HG02763 (cell line): ENCODE data around the gene STOM.
"Not testable (repeated sequence)": the region's sequence is repeated elsewhere in the genome, so short reads cannot be mapped to it uniquely, and the experiment has no call there.

Experiments used
- ATAC-seq: cut with Tn5 transposase; IDR thresholded peaks from one replicate; pipeline ENCODE4 v1.9.1; 2021; ENCODE audit warnings: mild to moderate bottlenecking, moderate library complexity; ENCODE audit not compliant: unreplicated experiment

The STOM gene, protein sequence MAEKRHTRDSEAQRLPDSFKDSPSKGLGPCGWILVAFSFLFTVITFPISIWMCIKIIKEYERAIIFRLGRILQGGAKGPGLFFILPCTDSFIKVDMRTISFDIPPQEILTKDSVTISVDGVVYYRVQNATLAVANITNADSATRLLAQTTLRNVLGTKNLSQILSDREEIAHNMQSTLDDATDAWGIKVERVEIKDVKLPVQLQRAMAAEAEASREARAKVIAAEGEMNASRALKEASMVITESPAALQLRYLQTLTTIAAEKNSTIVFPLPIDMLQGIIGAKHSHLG

DNA sequence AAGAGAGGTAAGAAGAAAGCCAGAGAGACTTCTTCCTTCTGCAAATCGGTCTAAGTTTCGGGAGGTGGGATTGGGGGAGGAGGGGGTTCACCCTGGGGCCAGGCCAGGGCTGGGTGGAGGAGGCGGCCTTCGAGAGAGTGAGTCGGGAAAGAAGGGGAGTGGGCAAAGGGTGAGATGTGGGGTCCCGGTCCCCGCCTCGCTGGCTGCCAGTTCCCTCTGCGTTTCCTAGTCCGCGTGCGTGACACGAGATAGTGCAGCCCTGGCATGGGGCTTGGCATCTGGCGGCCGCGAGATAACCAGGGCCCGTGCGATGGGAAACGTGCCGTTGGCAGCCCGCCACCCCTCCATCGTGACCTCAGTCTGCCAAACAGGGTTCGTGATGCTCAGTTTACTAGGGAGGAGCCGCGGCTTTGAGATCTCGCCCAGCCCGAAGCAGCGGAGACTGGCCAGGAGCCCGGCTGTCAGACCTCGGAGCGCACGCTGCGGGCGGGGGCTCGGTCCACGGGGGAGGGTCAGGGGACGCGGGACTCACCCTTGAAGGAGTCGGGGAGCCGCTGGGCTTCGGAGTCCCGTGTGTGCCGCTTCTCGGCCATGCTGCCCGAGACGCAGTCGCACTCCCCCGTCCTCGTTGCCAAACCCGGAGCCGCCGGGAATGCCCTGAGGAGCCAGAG lies at the start of gene STOM:
Gene STOM (minus strand): TSS at position 656 of the 671 bp plus-strand sequence. CDS start 63 bp downstream, at position 593.
- peak; percentile 51 for ATAC-seq

GRCh38 chr9:121411993-121412392 lies 41.9 kb upstream of the STOM start:
- no peak for ATAC-seq

DNA sequence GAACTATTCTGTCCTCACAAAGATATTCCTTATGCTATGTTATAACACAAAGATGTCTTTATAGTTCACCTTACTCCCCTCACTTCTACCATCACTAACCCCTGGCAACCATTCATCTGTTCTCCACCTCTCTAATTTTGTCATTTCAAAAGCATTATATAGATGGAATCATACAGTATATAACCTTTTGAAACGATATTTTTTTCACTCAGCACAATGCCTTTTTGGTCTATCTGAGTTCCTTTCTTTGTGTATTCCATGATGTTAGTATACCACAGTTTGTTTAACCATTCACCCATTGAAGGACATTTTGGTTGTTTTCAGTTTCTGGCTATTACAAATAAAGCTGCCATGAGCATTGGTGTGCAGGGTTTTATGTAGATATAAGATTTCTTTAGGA lies 35.8 kb upstream of the STOM start:
- ATAC-seq = no peak

GRCh38 chr9:121404906-121405305 lies 34.9 kb upstream of the STOM start:
- no peak for ATAC-seq

DNA sequence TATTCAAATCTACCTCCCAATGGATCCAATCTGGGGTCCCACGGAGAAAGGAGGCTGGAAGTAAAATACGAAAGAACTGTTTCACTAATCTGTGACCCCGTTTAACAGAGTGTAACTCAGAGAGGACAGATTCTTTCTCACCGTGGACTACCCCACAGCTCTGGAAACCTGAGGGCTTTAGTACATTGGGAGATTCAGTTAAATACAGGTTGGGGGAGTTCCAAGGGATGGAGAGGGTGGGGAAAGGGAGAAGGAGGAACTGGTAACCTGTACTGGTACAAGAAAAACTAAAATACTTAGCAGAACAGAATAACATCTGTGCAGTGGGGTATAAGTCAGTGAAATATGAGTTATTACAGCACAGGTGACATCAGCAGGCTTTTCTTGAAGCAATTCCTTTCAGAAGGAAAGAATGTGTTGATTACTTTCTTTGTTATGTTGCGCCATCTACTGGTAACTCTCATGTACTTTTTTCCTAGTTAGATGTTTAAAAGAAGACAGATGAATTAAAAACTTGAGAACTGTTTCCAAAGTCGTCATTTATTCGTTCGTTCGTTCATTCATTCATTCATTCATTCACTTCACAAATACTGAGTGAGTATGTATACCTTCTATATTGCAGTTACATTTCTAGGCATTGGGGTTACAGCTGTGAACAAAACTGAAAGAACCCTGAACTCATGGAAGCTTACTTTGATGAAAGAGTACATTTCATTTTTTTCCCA lies 30.0 kb upstream of the STOM start:
- ATAC-seq = no peak

DNA sequence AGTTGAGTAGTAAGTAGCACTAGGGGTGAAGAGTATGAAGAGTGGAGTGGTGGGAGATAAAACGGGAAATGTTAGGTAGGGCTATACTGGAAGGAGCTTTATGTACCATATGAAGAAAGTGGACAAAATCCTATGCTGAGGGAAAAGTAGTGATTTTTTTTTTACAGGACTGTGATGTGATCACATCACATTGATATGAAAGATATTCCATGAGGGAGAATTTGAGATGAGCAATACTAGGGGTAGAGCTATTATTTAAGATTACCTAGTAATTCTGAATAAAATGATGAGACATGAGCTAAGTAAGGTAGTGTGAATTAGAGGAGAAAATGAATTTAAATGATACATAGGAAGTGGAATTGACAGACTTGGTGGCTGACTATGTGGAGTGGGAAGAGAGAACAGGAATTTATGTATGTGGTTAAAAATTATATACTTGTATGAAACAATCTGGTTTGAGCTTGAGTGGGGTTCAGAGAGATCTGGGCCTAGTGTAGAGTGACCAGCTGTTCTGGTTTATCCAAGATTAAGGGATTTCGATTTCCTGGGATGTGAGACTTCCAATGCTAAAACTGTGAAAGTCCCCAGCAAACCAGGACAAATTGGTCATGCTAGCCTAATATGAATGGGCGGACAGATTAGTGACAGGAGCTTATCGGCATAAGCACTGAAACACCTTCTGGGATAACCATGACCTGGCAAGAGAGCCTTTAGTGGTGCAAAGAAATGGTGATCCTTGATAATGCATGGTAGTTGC lies 29.3 kb upstream of the STOM start:
- no peak for ATAC-seq

DNA sequence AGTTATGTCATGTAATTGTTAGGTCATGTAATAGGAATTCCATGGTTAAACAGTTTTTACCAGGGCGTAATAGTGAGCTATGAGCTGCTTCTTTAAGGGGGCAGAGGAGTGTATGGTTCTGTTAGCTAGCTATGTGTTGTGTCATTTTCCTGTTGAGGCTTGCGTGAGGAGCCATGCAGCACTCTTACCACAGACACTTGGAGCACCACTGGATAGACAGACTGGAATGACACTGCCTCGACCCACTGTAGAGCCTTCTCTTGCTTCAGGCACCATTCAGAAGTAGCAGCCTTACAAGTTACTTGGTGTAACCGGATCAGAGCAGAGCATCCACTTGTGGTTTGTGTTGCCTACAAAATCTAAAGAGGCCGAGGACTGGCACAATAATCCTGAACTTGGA lies 28.3 kb upstream of the STOM start:
- no peak for ATAC-seq

DNA sequence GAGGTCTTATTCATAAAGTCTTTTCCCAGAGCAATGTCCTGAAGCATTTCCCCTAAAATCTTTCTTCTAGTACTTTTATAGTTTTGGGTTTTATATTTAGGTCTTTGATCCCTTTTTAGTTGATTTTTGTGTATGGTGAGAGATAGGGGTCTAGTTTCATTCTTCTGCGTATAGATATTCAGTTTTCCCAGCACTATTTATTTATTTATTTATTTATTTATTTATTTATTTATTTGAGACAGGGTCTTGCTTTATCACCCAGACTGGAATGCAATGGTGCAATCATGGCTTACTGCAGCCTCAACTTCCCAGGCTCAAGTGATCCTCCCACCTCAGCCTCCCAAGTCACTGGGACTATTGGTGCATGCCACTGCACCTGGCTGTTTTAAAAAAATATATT lies 27.2 kb upstream of the STOM start:
- not testable (repeated sequence) for ATAC-seq

DNA sequence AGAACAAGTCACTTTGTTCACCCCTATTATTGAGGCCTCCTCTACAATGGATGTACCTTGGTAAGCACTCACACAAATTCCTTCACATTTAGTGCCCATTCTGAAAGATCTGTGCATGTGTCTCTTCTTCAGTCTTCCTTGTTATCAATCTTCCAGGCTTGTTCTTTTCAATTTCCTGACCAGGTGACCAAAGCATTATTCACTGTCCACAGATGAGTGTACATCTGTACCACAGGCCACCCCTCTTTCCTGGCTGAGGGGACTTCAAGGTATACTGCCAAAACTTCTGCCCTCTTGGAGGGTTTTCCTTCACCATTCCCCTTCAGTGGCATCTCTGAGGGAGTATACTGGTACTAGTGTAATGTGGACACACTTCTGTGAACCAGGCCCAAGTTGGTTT lies 25.5 kb upstream of the STOM start:
- no peak for ATAC-seq

DNA sequence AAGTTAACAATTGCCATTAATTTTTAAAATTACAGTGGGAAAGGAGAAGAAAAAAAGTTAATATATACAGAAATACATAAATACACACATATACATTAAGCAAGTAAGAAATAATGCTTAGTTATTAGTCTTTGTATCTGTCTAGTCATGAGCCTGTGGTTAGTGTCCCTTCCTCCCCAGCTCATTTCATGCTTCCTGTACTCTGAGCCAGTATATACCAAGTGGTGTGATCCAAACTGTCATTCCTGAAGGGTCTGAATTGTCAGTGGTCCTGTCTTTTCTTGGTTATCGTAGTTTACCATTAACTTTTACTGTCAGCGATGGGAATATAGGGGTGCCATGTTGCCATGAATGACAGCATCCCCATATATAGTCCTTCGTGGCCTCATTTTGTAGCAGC lies 24.2 kb upstream of the STOM start:
- ATAC-seq = no peak

DNA sequence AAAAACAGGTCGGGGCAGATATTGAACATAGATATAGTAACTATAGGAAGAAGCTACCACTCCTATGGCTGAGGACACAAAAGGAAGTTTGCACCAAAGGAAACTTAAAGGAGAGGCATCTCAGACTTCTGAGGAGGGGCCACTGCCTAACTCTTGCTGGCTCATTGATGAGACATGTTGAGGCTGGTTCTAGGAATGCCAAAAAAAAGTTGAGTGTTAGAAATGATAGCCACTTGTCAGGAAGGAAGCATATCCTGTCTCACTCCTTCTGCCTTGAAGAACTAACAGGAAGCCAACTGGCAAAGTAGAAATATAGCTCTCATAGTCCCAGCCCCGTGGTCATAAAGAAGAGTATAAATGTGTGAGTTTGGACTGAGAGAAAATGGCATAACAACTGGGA lies 23.3 kb upstream of the STOM start:
- no peak for ATAC-seq

DNA sequence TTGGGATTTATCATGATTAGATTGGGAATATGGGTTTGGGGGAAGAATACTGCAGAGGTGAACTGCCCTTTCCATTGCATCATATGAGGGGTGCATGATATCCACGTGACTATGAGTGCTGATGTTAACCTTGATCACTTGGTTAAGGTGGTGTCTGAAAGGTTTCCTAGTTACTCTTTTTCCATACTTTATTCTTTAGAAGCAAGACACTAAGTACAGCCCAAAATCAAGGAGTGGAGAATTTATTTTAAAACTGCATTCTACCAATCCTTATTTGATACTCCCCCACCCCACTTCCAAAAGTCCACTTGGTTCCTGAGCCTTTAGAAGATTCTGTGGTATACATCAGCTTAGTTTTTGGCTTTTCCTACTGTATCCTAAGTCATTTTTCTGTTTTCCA lies 20.3 kb upstream of the STOM start:
- no peak for ATAC-seq

- ATAC-seq = no peak
These were observed 18.3 kb upstream of the STOM start for GRCh38 chr9:121388140-121388905.

- no peak for ATAC-seq
These were observed 16.6 kb upstream of the STOM start for GRCh38 chr9:121386442-121387175.

GRCh38 chr9:121383715-121384114 lies 13.7 kb upstream of the STOM start:
- no peak for ATAC-seq

GRCh38 chr9:121380846-121381245 lies 10.8 kb upstream of the STOM start:
- no peak for ATAC-seq

- no peak for ATAC-seq
These were observed 6.3 kb upstream of the STOM start for GRCh38 chr9:121376214-121376830.

DNA sequence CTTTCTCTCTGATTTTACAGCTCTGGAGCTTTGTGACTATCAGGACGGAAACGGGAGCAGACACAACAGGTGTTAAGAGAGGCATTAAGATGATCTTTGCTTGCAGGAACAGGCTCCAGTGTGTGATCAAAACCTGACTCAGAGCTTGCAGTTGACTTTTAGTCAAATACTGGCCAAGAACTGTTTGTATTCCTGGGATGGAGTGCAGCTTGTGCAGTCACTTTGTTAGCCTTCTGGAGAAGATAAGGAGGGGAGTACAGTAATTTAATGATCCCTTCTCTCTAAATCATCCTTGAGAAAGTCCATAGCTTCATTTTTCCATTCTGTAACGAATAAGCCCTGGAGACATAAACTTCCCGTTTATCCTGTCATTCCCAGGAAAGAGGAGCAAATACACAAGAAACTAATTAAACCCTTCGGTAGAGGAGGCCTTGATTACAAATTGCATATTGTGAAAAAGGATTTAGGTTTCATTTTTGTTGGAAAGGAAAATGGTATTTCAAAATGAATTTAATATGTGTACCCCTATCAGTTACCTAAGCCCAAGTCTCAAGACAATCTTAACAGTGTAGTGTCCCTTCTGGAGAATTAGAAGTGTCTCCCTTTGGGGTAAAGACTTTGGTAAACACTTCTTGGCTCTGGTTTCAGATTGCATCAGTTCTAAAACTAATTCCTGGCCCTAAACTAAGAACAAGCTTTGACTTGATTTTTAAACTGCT lies 3.1 kb upstream of the STOM start:
- ATAC-seq = no peak
